Left hindlimb (tissue), 1 donor: ENCODE measurements around the gene AKAP13.
"Not testable (repeated sequence)": the region's sequence is repeated elsewhere in the genome, so short reads cannot be mapped to it uniquely, and the experiment has no call there.

Experiments
- DNase-seq: peaks from one replicate; pipeline ENCODE4 v3.0.0-alpha.2; 2018

Gene AKAP13

DNA sequence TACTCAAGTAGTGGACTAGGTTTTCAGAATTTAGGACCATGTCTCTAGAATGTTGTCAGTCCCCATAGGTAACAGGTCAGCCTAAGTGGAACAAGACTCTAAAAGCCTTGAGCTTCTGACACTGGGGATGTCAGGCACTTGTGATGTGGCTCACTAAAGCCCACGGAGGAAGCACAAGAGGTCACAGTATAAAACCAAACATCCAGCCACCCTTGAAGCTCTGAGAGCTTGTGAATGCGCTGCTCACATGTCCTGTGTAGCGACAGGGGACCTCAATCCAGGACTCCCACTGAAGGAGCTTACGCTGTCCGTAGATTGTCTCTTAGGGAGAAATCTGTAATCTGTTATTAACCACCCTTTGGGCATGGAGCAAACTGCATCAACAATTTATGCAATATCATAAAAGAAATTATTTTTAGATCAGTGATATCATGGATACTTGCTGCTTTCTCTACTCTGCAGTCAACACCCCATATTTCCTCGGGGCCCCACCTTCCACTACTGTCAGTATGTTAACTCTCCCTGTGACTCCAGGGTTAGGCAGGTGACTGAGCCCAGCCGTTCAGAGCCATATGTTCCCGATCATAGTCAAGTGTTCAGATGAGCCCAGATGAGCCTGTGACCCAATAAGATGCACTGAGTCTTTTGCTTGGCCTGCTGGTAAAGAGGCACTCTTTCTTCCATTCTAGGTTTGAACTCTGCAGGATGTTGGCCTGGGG, 32.2 kb upstream of the AKAP13 start:
- DNase-seq, result not testable (repeated sequence)

GRCh38 chr15:85349062-85349461, 31.3 kb upstream of the AKAP13 start:
- not testable (repeated sequence) for DNase-seq

GRCh38 chr15:85350395-85350794, 30.0 kb upstream of the AKAP13 start:
- DNase-seq, result no peak

GRCh38 chr15:85351501-85351900, 28.9 kb upstream of the AKAP13 start:
- DNase-seq, result not testable (repeated sequence)

DNA sequence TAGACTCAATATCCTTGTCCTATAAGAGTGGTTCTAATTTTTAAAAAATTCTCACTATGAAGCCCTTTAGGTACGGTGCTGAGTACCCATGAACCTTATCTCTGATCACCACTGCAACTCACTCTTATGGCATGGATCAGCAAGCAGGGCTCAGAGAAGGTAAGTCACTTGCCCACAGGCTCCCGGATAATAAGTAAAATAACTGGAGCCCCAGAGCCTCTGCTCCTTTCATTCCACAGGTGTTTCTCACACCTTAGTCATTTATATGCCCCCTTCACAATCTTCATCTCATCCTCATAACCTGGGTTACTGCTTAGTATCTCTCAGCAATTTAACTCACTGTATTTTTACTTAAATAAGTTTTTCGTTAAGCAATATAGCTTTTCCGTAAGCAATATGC, 28.4 kb upstream of the AKAP13 start:
- DNase-seq, result no peak

GRCh38 chr15:85353516-85353915, 26.9 kb upstream of the AKAP13 start:
- no peak for DNase-seq

- peak; percentile 39 for DNase-seq
Observed at GRCh38 chr15:85354461-85354860, 25.9 kb upstream of the AKAP13 start.

DNA sequence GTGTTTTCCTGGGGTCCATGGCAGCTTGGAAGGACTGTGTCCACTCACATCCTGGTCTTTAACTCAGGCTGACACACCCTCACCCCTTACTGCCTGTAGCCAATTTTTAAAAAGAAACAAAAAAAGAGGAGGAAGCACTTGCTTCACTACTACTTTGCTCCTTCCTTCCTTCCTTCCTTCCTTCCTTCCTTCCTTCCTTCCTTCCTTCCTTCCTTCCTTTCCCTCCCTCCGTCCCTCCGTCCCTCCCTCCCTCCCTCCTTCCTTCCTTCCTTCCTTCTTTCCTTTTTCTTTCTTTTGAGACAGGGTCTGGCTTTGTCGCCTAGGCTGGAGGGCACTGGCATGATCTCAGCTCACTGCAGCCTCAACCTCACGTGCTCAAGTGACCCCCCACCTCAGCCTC, 25.5 kb upstream of the AKAP13 start:
- DNase-seq, result no peak

- DNase-seq, result no peak
Observed at GRCh38 chr15:85356276-85356675, 24.1 kb upstream of the AKAP13 start.

DNA sequence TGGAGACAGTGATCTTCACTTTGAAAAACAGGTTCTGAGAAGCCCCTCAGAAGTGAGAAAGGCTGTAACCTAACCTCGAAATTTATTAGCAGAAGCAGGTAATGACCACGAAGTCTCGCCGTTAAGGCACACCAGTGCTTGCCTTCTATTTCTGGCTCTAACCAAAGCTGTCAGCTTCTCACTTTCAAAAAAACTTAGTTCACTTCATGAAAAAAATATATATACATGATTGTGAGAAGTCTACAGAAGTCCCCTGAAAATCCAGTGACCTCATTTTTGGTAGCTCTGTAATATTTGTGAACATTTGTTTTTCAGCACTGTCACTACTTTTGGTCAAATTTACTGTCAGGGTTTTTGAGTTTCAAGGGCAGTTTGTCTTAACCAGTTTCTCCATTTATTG, 19.1 kb upstream of the AKAP13 start:
- no peak for DNase-seq

DNA sequence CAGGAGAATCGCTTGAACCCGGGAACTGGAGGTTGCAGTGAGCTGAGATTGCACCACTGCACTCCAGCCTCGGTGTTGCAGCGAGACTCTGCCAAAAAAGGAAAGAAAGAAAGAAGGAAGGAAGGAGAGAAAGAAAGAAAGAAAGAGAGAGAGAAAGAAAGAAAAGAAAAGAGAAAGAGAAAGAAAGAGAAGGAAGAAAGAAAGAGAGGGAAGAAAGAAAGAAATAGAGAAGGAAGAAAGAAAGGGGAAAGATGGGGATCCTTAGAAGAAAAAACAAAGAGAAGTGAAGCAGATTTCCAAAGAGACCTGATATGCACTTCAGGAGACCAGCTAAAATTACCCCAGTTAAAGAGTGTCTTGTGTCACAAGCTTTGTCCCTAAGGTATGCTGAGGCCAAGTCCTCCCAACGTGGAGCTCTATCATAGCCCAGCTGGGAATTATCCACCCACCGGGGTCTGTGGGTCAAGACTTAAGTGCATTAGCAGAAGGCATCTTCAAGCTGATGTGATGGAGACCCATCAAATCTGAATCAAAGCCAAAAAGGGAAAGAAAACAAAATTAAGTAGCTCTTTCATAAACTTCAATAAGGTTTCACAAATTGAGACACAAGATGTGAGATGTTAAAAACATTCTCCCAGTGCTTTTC, 17.8 kb upstream of the AKAP13 start:
- DNase-seq, result no peak

GRCh38 chr15:85365980-85366379, 14.4 kb upstream of the AKAP13 start:
- DNase-seq, result no peak

DNA sequence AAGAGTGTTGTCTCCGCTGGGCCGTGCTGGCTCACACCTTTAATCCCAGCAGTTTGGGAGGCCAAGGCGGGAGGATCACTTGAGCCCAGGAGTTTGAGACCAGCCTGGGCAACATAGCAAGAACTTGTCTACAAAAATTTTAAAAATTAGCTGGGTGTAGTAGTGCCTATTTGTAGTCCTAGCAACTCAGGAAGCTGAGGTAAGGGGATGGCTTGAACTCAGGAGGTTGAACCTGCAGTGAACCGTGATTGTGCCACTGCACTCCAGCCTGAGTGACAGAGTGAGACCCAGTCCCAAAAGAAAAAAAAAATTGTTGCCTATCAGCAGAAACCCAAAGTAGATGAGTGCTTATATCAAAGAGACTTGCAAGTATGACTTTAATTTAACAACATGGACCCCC, 12.7 kb upstream of the AKAP13 start:
- DNase-seq, result no peak

DNA sequence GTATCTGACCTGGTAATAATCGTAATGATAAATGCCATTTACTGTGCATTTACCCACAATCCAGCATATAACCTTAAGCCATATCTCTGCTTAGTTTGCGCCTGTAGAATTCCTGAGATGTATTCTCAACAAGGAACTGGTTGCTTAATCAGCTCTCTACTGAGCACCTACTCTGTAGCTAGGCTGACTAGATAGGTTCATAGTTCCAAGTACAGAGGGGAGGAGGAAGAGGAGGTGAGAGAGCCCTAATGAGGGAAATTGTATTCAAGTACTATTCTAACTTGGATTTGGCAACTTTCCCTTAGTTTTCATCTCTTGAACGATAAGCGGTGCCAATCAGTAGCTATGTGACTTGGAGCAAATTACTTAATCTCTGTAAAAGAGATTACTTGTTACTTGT, 5.6 kb upstream of the AKAP13 start:
- no peak for DNase-seq

DNA sequence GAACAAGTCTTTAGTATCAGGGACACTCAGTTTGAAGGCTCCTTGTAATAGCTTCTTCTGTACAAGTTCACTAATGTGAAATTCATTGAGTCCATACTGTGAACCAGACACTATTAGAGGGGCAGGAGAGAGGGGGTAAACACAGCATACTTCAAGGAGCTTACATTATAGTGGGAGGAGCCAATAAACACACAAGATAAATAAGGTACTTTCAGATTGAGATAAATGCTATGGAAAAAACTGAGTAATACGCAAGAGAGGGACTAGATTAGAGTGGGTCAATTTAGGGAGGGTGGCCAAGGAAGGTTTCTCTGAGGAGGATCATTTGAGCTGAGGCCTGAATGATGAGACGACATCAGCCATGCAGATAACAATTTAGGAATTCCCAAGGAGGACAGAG, 3.1 kb upstream of the AKAP13 start:
- DNase-seq, result no peak

GRCh38 chr15:85377986-85378385, 2.4 kb upstream of the AKAP13 start:
- DNase-seq, result no peak

- peak; percentile 46 for DNase-seq
Observed at GRCh38 chr15:85379403-85380131, 836 bp upstream of the AKAP13 start.

- no peak for DNase-seq
Observed at GRCh38 chr15:85380812-85381642, 624 bp downstream of the AKAP13 start.

- no peak for DNase-seq
Observed at GRCh38 chr15:85381850-85382751, 1.7 kb downstream of the AKAP13 start.

- no peak for DNase-seq
Observed at GRCh38 chr15:85382942-85383341, 2.5 kb downstream of the AKAP13 start.

DNA sequence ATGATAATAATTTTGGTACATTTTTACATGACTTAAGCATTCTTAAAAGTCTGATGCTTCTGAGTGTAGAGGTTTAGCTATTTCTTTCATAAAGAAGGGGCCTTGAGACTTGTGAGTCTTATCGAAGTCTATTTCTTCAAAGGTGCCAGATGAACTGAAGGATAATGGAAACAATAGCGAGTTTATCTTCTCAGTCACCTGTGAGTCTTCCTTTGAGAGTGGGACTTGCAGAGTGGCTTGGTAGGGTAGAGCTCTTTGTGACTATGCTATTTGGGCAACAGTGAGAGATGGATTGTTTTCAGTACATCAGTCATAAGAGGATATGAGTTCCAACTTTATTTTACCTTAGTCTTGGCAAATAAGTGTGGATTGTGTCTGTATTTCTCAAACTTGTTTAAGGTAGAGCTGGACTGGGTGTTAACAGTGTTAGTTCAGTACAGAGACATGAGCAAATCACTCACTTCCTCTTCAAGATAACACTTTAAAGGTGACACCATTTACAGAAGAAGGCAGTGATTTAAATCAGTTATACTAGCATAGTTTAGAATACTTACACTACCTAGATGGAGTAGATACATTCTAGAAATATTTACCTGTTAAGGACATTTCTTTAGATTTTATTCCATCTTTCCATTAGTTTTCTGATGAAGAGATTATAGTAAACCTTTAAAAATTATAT, 3.2 kb downstream of the AKAP13 start:
- no peak for DNase-seq
